K562 (cell line): ENCODE results near the gene RPS2. TPM values are rescaled to one million over a fixed set of nuclear protein-coding genes. Genes with fewer than 3 reads are reported as not detected.

Experiments used
- ATAC-seq: fragments of 200-7000 bp; cut with Tn5 transposase; 3 replicates; pipeline ENCODE4 v1.9.1; 2020; ENCODE audit warnings: moderate library complexity
- BruUV-seq: library from RNA; stranded (reverse); fragments of 400-500 nt; replicated peaks from 2 replicates; lab custom pipeline; 2021; lab: Mats Ljungman, UMichigan
- CTCF ChIA-PET: fragments of 300-600 bp; formaldehyde crosslinking; extraction: SDS; loops from one replicate; lab custom pipeline; 2021; ENCODE audit warnings: low intra/inter-chr PET ratio; lab: Yijun Ruan, JAX
- POLR2A ChIA-PET: fragments of 300-600, 350-650 bp; sonication (Branson Sonifier 250); formaldehyde crosslinking; extraction: SDS; loops from one replicate; lab custom pipeline; 2021; ENCODE audit warnings: antibody characterized with exemption, inconsistent platforms; lab: Yijun Ruan, JAX
- DNase-seq, 4 experiments: peaks; one replicate each; pipeline versions ENCODE4 v3.0.0 to v3.0.0-alpha.2; 2011 to 2018; ENCODE audit warnings: low spot score in 3 of 4, mixed read lengths in 3 of 4; ENCODE audit errors: extremely low read depth in 1 of 4
- FAIRE-seq: peaks from 2 replicates; lab custom pipeline; 2011; peaks lifted over from hg19 to GRCh38; lab: Jason Lieb, UNC
- H2AFZ ChIP-seq: 2 replicates; pipeline ENCODE4 v1.6.0; 2011; ENCODE audit warnings: low read depth, low read length, control low read depth, inconsistent platforms
- H3K27ac ChIP-seq: fragments of 200-600 bp; 3 replicates; pipeline ENCODE4 v1.8.0; 2011; ENCODE audit warnings: low read depth, mild to moderate bottlenecking, control low read depth, inconsistent platforms, low read length, moderate library complexity, mixed read lengths; ENCODE audit errors: extremely low read depth
- H3K27me3 ChIP-seq, 2 experiments: fragments of 300-600 bp in 1 of 2; 2 replicates in 1 of 2; 3 replicates in 1 of 2; pipeline versions ENCODE4 v1.6.0 to v1.8.0; 2011; ENCODE audit warnings: inconsistent platforms in 2 of 2, low read length in 2 of 2, mild to moderate bottlenecking in 1 of 2, mixed read lengths in 1 of 2, moderate library complexity in 1 of 2; ENCODE audit not compliant: control insufficient read depth in 2 of 2, insufficient read depth in 2 of 2
- H3K36me3 ChIP-seq: fragments of 300-600 bp; 3 replicates; pipeline ENCODE4 v1.8.0; 2011; ENCODE audit warnings: mild to moderate bottlenecking, low read length, inconsistent platforms; ENCODE audit not compliant: control insufficient read depth, insufficient read depth
- H3K4me1 ChIP-seq, 2 experiments: fragments of 200-600 bp in 1 of 2; replicated peaks in 1 of 2; 2 replicates in 1 of 2; 3 replicates in 1 of 2; pipeline versions ENCODE4 v1.5.1 to v1.8.0; 2011; ENCODE audit warnings: inconsistent platforms in 2 of 2, low read length in 2 of 2, mild to moderate bottlenecking in 1 of 2, mixed read lengths in 1 of 2, moderate library complexity in 1 of 2; ENCODE audit not compliant: control insufficient read depth in 2 of 2, insufficient read depth in 2 of 2
- H3K4me2 ChIP-seq: 2 replicates; pipeline ENCODE4 v1.6.1; 2011; ENCODE audit warnings: low read length, control low read depth, inconsistent platforms, mixed read lengths; ENCODE audit not compliant: insufficient read depth
- H3K4me3 ChIP-seq: fragments of 200-600 bp; sonication (generic), shearing (Covaris generic); 2 replicates; pipeline ENCODE4 v1.5.1; 2016; ENCODE audit warnings: control low read depth, inconsistent platforms
- H3K79me2 ChIP-seq: fragments of 200-600 bp; 3 replicates; pipeline ENCODE4 v1.8.0; 2011; ENCODE audit warnings: low read length, inconsistent platforms; ENCODE audit not compliant: control insufficient read depth, insufficient read depth
- H3K9ac ChIP-seq, 2 experiments: 2 replicates each; pipeline versions ENCODE4 v1.6.0 to v1.6.1; 2011; ENCODE audit warnings: low read depth in 2 of 2, low read length in 2 of 2, control low read depth in 1 of 2, inconsistent platforms in 1 of 2, mild to moderate bottlenecking in 1 of 2, mixed read lengths in 1 of 2; ENCODE audit not compliant: insufficient read depth in 1 of 2
- H3K9me1 ChIP-seq: one replicate; pipeline ENCODE4 v1.6.0; 2011; ENCODE audit warnings: inconsistent platforms, mild to moderate bottlenecking, low read length, moderate library complexity; ENCODE audit not compliant: control insufficient read depth, insufficient read depth
- H3K9me3 ChIP-seq: replicated peaks from 2 replicates; pipeline ENCODE4 v1.5.1; 2011; ENCODE audit warnings: low read depth, low read length, inconsistent platforms; ENCODE audit not compliant: control insufficient read depth, insufficient read depth
- H4K20me1 ChIP-seq: replicated peaks from 2 replicates; pipeline ENCODE4 v1.6.1; 2011; ENCODE audit warnings: low read length, inconsistent platforms, mixed read lengths; ENCODE audit not compliant: control insufficient read depth, insufficient read depth
- BCOR ChIP-seq: fragments of 450-650 bp; IDR thresholded peaks from 2 replicates; pipeline ENCODE4 v1.6.1; 2016
- CBX1 ChIP-seq: sonication (generic); IDR thresholded peaks from 2 replicates; pipeline ENCODE4 v1.6.1; 2016; ENCODE audit warnings: antibody characterized with exemption, low read depth, mild to moderate bottlenecking
- CTBP1 ChIP-seq: fragments of 450-650 bp; IDR thresholded peaks from 2 replicates; pipeline ENCODE4 v1.6.1; 2016; ENCODE audit warnings: borderline replicate concordance
- FOXM1 ChIP-seq, 2 experiments: fragments of 450-650 bp in 1 of 2; sonication (generic) in 1 of 2; formaldehyde crosslinking in 1 of 2; IDR thresholded peaks; 2 replicates each; pipeline versions ENCODE4 v1.6.1 to v1.9.0; 2017 to 2022; ENCODE audit warnings: low read depth in 2 of 2, mild to moderate bottlenecking in 2 of 2, missing genetic modification reagents in 1 of 2, moderate library complexity in 1 of 2
- GATAD2A ChIP-seq: fragments of 450-650 bp; IDR thresholded peaks from 2 replicates; pipeline ENCODE4 v1.6.1; 2017
- MTA3 ChIP-seq: fragments of 450-650 bp; formaldehyde crosslinking; IDR thresholded peaks from 2 replicates; pipeline ENCODE4 v1.6.1; 2017; ENCODE audit warnings: mild to moderate bottlenecking, borderline replicate concordance
- NBN ChIP-seq: fragments of 450-650 bp; IDR thresholded peaks from 2 replicates; pipeline ENCODE4 v1.6.1; 2016; ENCODE audit warnings: low read depth, mild to moderate bottlenecking
- NR2C2 ChIP-seq, 2 experiments: fragments of 200-800 bp in 1 of 2; sonication (Bioruptor generic) in 1 of 2; sonication (generic) in 1 of 2; formaldehyde crosslinking in 1 of 2; IDR thresholded peaks; 2 replicates each; pipeline versions ENCODE4 v1.6.1 to v1.8.0; 2016 to 2022; ENCODE audit warnings: mild to moderate bottlenecking in 1 of 2, missing compliant biosample characterization in 1 of 2, missing genetic modification characterization in 1 of 2, missing genetic modification reagents in 1 of 2
- NR2F6 ChIP-seq: fragments of 450-650 bp; formaldehyde crosslinking; IDR thresholded peaks from 2 replicates; pipeline ENCODE4 v1.4.0; 2020; ENCODE audit warnings: mild to moderate bottlenecking
- PTBP1 ChIP-seq: fragments of 200-400 bp; formaldehyde crosslinking; IDR thresholded peaks from 2 replicates; pipeline ENCODE4 v1.6.1; 2017; ENCODE audit warnings: low read depth, low read length
- RCOR1 ChIP-seq, 2 experiments: IDR thresholded peaks; 2 replicates each; pipeline ENCODE4 v1.6.1; 2012; ENCODE audit warnings: low read depth in 2 of 2, low read length in 2 of 2, borderline replicate concordance in 1 of 2, improper control_type of control experiment in 1 of 2
- SLC30A9 ChIP-seq: fragments of 250-450 bp; sonication (Bioruptor Pico); IDR thresholded peaks from 2 replicates; pipeline ENCODE4 v1.8.0; 2022; ENCODE audit warnings: mild to moderate bottlenecking, moderate library complexity
- ZBTB1 ChIP-seq: sonication (generic); formaldehyde crosslinking; IDR thresholded peaks from 2 replicates; pipeline ENCODE4 v1.8.1; 2023; ENCODE audit warnings: missing genetic modification reagents, low read depth, mild to moderate bottlenecking, borderline replicate concordance
- ZC3H11A ChIP-seq: IDR thresholded peaks from 2 replicates; pipeline ENCODE4 v1.6.1; 2012; ENCODE audit warnings: low read depth, low read length, improper control_type of control experiment
- ZFX ChIP-seq: sonication (generic); formaldehyde crosslinking; IDR thresholded peaks from 2 replicates; pipeline ENCODE4 v1.8.0; 2022; ENCODE audit warnings: mild to moderate bottlenecking, missing genetic modification reagents, moderate library complexity
- ZNF12 ChIP-seq: sonication (generic); formaldehyde crosslinking; IDR thresholded peaks from 2 replicates; pipeline ENCODE4 v1.4.0; 2020; ENCODE audit warnings: mild to moderate bottlenecking, missing genetic modification reagents
- ZNF224 ChIP-seq: sonication (generic); formaldehyde crosslinking; IDR thresholded peaks from 2 replicates; pipeline ENCODE4 v1.8.0; 2022; ENCODE audit warnings: mild to moderate bottlenecking, missing genetic modification reagents
- ZNF277 ChIP-seq: fragments of 250-450 bp; sonication (Bioruptor Pico); IDR thresholded peaks from 2 replicates; pipeline ENCODE4 v1.8.0; 2022; ENCODE audit warnings: inconsistent platforms, mild to moderate bottlenecking, moderate library complexity, borderline replicate concordance
- WGBS: fragments of 100-300 bp; shearing (Covaris generic); methylation state at CpG from one replicate; pipeline ENCODE4 v1.1.6; 2016; ENCODE audit warnings: low coverage, mixed read lengths; ENCODE audit not compliant: insufficient coverage; ENCODE audit errors: missing lambda C conversion rate; 5-methylcytosine and 5-hydroxymethylcytosine counted together
- in situ Hi-C: fragments of 300-500 bp; cut with MboI; formaldehyde crosslinking; loops from 4 replicates; pipeline ENCODE4 v1.15.0; 2018; ENCODE audit warnings: inconsistent platforms, mixed read lengths
- intact Hi-C: fragments of 100-400 bp; cut with micrococcal nuclease; formaldehyde crosslinking; loops from 2 replicates; pipeline ENCODE4 v1.14.2; 2022
- polyA plus RNA-seq, 8 experiments: library from polyadenylated mRNA; depleted of rRNA in 4 of 8; stranded (reverse) in 5 of 8; unstranded in 3 of 8; fragments of >200 nt; fragmentation: Nextera tagmentation in 2 of 8; fragmentation: Illumina TruSeq in 1 of 8; extraction: Ambion mirVana in 2 of 8; extraction: Trizol in 1 of 8; gene quantifications; 2 replicates each; pipeline versions ENCODE4 v1.2.1 to v1.2.3, GENCODE V29; 2011 to 2014; ENCODE audit warnings: inconsistent platforms in 1 of 8, missing spikeins in 1 of 8
- total RNA-seq, 7 experiments: library from RNA; depleted of rRNA in 6 of 7; stranded (reverse); fragments of >200 nt in 6 of 7; fragmentation: Illumina TruSeq in 2 of 7; extraction: Trizol in 2 of 7; gene quantifications; 2 replicates each; pipeline versions ENCODE4 v1.2.1 to v1.2.3, GENCODE V29; 2011 to 2021; ENCODE audit warnings: low replicate concordance in 1 of 7
- TF ChIP-seq, protein P1 (sequence below): fragments of 450-650 bp; conservative IDR thresholded peaks from 2 replicates; pipeline ENCODE4 v1.6.1; 2016; ENCODE audit warnings: missing genetic modification characterization, low read depth, mild to moderate bottlenecking, missing compliant biosample characterization, moderate library complexity

RPS2 gene
- total and polyA plus RNA-seq, 9 of the 15 experiments (the other 6 are each of a cell fraction or from before 2014, with no cell fraction given), result 834 to 4,794 (median 3,793) TPM

GRCh38 chr16:1991948-1992703, 27.5 kb upstream of the RPS2 start (continued):
- TF ChIP-seq NBN (peak; percentile 40; the same call in 1 of the 2 replicates), PTBP1 (0 out of 2 replicates have a peak, but pooled peaks have one; percentile 54), MTA3 (peak; percentile 59), ZFX (CRISPR knock-in tag) (peak; percentile 91), CTBP1 (peak; percentile 62), CBX1 (0 out of 2 replicates have a peak, but pooled peaks have one; percentile 50)
- TF ChIP-seq, all 486 proteins: peak for 107

GRCh38 chr16:1991588-1991947, 26.9 kb upstream of the RPS2 start:
- ATAC-seq (peak; percentile 1; the same call in 1 of the 3 replicates), FAIRE-seq (no peak), DNase-seq (no peak)
- H3K4me1 ChIP-seq, result peaks cover 29 to 59% of the 10 kb centered on the region in 2 experiments
- H4K20me1 ChIP-seq, result no peaks in the 10 kb centered on the region; the same call in 1 of the 2 replicates
- BruUV-seq, result TSS peak; percentile 90
- H3K4me2 ChIP-seq, result peak overlapping the region; percentile 69
- 50% methylated on average over 16 of the region's 22 CpGs for WGBS
- H3K9me1 ChIP-seq, result no peaks in the 10 kb centered on the region
- peaks cover 22% of the 10 kb centered on the region; the same call in 1 of the 3 replicates for H3K36me3 ChIP-seq
- peak overlapping the region; percentile 95 for H2AFZ ChIP-seq
- ChIA-PET POLR2A (interaction anchor here (0.5 to 5.5 kb wide), 3 partner anchors 14 to 26 kb away, joined by 3 to 50 read pairs (median 4); partner anchors contain the start of genes RNF151 and RPS2), CTCF (no interaction called here)
- H3K27ac ChIP-seq, result peak overlapping the region; percentile 78
- H3K4me3 ChIP-seq, result no peak overlapping the region
- no peaks in the 10 kb centered on the region for H3K9me3 ChIP-seq
- intact Hi-C loops (no loop called here), in situ Hi-C loops (no loop called here)
- H3K79me2 ChIP-seq, result peaks cover 31% of the 10 kb centered on the region
- no peaks in the 10 kb centered on the region for H3K27me3 ChIP-seq
- peak overlapping the region; percentile 41 to 89 for H3K9ac ChIP-seq
- TF ChIP-seq, protein P1, sequence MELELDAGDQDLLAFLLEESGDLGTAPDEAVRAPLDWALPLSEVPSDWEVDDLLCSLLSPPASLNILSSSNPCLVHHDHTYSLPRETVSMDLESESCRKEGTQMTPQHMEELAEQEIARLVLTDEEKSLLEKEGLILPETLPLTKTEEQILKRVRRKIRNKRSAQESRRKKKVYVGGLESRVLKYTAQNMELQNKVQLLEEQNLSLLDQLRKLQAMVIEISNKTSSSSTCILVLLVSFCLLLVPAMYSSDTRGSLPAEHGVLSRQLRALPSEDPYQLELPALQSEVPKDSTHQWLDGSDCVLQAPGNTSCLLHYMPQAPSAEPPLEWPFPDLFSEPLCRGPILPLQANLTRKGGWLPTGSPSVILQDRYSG (tag), result 0 out of 2 replicates have a peak, but pooled peaks have one; percentile 26
- 0 out of 2 replicates have a peak, but pooled peaks have one; percentile 62 for TF ChIP-seq NR2C2 (CRISPR knock-in tag; IDR thresholded peaks at IDR 0.05)
- no peak for TF ChIP-seq NR2C2 (tag; IDR thresholded peaks at IDR 0.05)
- TF ChIP-seq FOXM1 (IDR thresholded peaks at IDR 0.05; ENCODE audit: low read depth), result no peak
- 0 out of 2 replicates have a peak, but pooled peaks have one; percentile 13 for TF ChIP-seq FOXM1 (CRISPR knock-in tag; IDR thresholded peaks at IDR 0.05; ENCODE audit: low read depth)
- 0 out of 2 replicates have a peak, but pooled peaks have one; percentile 16 for TF ChIP-seq ZBTB1 (CRISPR knock-in tag)
- TF ChIP-seq ZNF277, result 0 out of 2 replicates have a peak, but pooled peaks have one; percentile 23
- no peak for TF ChIP-seq ZNF224
- TF ChIP-seq BCOR, result peak; percentile 74
- no peak for TF ChIP-seq SLC30A9 (CRISPR knock-in tag)
- TF ChIP-seq ZC3H11A, result no peak
- no peak for TF ChIP-seq GATAD2A
- TF ChIP-seq RCOR1 (IDR thresholded peaks at IDR 0.05; ENCODE audit: borderline replicate concordance in 1 of 2, low read depth in 2 of 2, low read length in 2 of 2), result 0 out of 4 replicates have a peak, but pooled peaks of 1 of the 2 experiments have one; percentile 3
- 0 out of 2 replicates have a peak, but pooled peaks have one; percentile 26 for TF ChIP-seq ZNF12 (CRISPR knock-in tag)
- no peak for TF ChIP-seq NR2F6 (CRISPR knock-in tag)
